Activated T-helper 2 cell treated with anti-CD3 and anti-CD28 coated beads, Interferon-gamma antibody, Interleukin-2, Interleukin-4, amounts not matched to agents 10 μg/mL and 5 μg/mL and 100 μg/mL, durations not matched to agents 14 hours and 24 hours and 36 hours (primary cell): ENCODE results near the gene EFHB. TPM values are rescaled to one million over a fixed set of nuclear protein-coding genes. Genes with fewer than 3 reads are reported as not detected.
"Not testable (repeated sequence)": the region's sequence is repeated elsewhere in the genome, so short reads cannot be mapped to it uniquely, and the experiment has no call there.

Source experiments
- DNase-seq: peaks from one replicate; pipeline ENCODE4 v3.0.0; 2021; ENCODE audit warnings: low spot score
- H3K27ac Mint-ChIP-seq: one replicate; pipeline ENCODE4 v1.8.0; 2021; ENCODE audit warnings: mixed read lengths
- H3K27me3 Mint-ChIP-seq: one replicate; pipeline ENCODE4 v1.8.0; 2021; ENCODE audit warnings: low read depth, mixed read lengths
- H3K36me3 Mint-ChIP-seq: one replicate; pipeline ENCODE4 v1.8.0; 2021; ENCODE audit warnings: low read depth, mixed read lengths
- H3K4me1 Mint-ChIP-seq: one replicate; pipeline ENCODE4 v1.8.0; 2021; ENCODE audit warnings: low read depth, mixed read lengths
- H3K4me3 Mint-ChIP-seq: one replicate; pipeline ENCODE4 v1.8.0; 2021; ENCODE audit warnings: low read depth, mild to moderate bottlenecking, moderate library complexity, mixed read lengths
- H3K9me3 Mint-ChIP-seq: one replicate; pipeline ENCODE4 v1.8.0; 2021; ENCODE audit warnings: mixed read lengths
- intact Hi-C: fragments of 100-400 bp; cut with micrococcal nuclease; formaldehyde crosslinking; loops from one replicate; pipeline ENCODE4 v1.15.1; 2023
- total RNA-seq: library from RNA; stranded (reverse); gene quantifications from 2 replicates; pipeline ENCODE4 v1.2.3, GENCODE V29; 2022

EFHB gene
- total RNA-seq, 1 donor from 2014 or later, result 0.94 TPM

DNA sequence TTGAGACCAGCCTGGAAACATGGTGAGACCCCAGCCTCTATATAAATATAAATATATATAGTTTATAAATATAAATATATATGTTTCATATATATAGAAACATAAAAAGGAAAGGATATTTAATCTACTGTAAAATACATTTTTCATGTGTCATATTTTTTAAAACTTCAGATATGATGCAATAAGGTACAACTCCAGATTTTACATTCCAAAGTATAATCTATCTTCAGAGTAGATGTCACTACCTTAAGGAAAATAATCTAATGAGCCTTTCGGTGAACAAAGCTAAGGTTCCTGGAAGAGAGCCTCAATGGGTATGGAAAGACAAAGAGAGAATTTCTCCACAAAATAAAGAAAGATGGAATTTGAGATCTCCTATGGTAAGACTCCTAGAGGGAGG is 16.9 kb downstream of the EFHB start:
- no peak overlapping the region for H3K4me3 Mint-ChIP-seq
- H3K27ac Mint-ChIP-seq, result no peak overlapping the region
- H3K9me3 Mint-ChIP-seq, result peaks cover 9% of the 10 kb centered on the region
- H3K27me3 Mint-ChIP-seq, result peaks cover 13% of the 10 kb centered on the region
- no peaks in the 10 kb centered on the region for H3K4me1 Mint-ChIP-seq
- H3K36me3 Mint-ChIP-seq, result no peaks in the 10 kb centered on the region
- DNase-seq, result no peak
- intact Hi-C loops, result no loop called here

DNA sequence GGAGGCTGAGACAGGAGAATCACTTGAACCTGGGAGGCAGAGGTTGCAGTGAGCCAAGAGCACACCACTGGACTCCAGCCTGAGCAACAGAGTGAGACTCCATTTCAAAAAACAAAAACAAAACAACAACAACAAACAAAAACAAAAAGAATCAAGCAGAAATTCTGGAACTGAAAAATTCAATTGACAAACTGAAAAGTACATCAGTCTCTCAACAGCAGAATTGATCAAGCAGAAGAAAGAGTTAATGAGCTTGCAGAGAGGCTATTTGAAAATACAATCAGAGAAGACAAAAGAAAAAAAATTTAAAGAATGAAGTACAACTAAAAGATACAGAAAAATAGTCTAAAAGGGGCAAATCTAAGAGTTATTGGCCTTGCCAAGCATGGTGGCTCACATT is 22.6 kb downstream of the EFHB start:
- DNase-seq, result no peak
- no peaks in the 10 kb centered on the region for H3K27me3 Mint-ChIP-seq

DNA sequence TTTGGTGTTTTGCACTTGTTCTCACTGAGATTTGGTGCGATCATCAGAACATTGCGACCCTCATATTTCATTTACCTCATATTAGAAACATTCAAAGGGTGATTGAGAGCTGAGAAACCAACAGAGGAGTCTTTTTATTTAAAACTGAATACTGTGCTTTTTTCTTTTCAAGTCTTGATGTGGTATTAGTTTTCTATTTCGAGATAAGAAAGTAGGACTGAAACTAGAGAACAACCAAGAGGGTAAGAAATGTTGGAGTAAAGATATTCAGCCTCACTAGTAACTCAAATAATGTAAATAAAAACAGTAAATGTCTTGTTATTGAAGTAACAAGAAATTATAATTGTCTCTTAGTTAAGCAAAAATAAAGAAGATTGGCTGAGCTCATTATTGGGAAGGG is 26.5 kb downstream of the EFHB start:
- H3K27me3 Mint-ChIP-seq, result no peaks in the 10 kb centered on the region
- intact Hi-C loops, result no loop called here
- peaks cover 19% of the 10 kb centered on the region for H3K9me3 Mint-ChIP-seq
- no peak for DNase-seq
- no peaks in the 10 kb centered on the region for H3K4me1 Mint-ChIP-seq
- no peaks in the 10 kb centered on the region for H3K36me3 Mint-ChIP-seq
- H3K4me3 Mint-ChIP-seq, result no peak overlapping the region
- no peak overlapping the region for H3K27ac Mint-ChIP-seq

More for the DNA sequence above, 22.6 kb downstream of the EFHB start:
- no peaks in the 10 kb centered on the region for H3K4me1 Mint-ChIP-seq
- H3K36me3 Mint-ChIP-seq, result no peaks in the 10 kb centered on the region
- H3K27ac Mint-ChIP-seq, result no peak overlapping the region
- H3K9me3 Mint-ChIP-seq, result peaks cover 28% of the 10 kb centered on the region
- intact Hi-C loops, result no loop called here
- H3K4me3 Mint-ChIP-seq, result no peak overlapping the region

DNA sequence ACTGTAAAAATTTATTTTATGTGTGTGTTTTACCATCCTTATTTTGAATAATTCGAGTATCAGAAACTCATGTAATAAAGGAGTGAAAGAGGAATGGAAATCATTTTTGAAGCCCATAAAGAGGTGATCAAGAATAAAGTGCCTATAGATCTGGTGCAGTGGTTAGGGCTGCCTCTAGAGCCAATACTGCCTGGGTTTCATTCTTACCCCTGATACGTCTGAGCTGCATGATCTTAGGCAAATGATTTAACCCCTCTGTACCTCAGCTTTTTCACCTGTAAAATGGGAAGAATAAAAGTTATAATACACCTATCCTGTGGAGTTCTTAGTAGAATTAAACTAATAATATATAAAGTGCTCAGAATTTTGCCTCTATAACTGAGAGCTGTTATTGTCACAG is 30.4 kb downstream of the EFHB start:
- Mint-ChIP-seq H3K27ac (no peak overlapping the region), H3K4me3 (no peak overlapping the region), H3K27me3 (peaks cover 2% of the 10 kb centered on the region), H3K4me1 (no peaks in the 10 kb centered on the region), H3K9me3 (no peaks in the 10 kb centered on the region), H3K36me3 (no peaks in the 10 kb centered on the region)
- intact Hi-C loops, result no loop called here
- DNase-seq, result no peak

DNA sequence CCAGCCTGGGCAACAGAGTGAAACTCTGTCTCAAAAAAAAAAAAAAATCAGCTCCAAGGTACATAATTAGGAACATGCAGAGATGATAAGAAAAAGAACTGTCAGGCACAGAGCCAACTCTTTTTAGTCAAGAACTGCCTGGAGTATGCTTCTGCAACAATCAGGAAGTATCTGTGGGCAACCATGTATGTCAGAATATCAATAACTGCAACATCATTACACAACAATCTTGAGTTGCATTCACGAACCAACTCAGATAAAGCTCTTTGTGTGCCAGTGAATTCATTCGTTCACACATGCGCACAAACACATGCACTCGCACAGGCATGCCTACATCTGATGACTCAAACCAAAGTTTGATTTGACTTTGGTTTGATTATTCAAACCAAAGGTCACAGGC is 32.1 kb downstream of the EFHB start:
- H3K27me3 Mint-ChIP-seq, result peaks cover 2% of the 10 kb centered on the region
- no peaks in the 10 kb centered on the region for H3K4me1 Mint-ChIP-seq
- no peak overlapping the region for H3K4me3 Mint-ChIP-seq
- no peaks in the 10 kb centered on the region for H3K36me3 Mint-ChIP-seq
- intact Hi-C loops, result no loop called here
- no peaks in the 10 kb centered on the region for H3K9me3 Mint-ChIP-seq
- no peak overlapping the region for H3K27ac Mint-ChIP-seq
- no peak for DNase-seq

DNA sequence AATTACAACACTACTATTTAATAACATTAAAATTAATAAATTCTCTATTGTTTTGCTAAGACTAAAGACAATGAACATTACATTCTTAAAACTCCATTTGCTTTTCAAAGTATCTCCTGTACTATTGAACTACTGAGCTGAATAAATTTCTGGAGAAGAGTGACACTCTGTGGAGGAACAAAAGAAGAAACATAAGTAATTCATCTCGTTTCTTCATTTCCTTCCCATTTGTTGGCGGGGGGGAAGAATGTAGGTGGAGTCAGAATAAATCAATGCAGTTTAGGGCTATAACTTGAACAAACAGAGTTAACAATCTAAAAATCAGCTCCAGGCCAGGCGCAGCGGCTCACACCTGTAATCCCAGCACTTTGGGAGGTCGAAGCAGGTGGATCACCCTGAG is 32.7 kb downstream of the EFHB start:
- DNase-seq, result no peak
- Mint-ChIP-seq H3K4me3 (no peak overlapping the region), H3K4me1 (no peaks in the 10 kb centered on the region), H3K36me3 (no peaks in the 10 kb centered on the region), H3K9me3 (no peaks in the 10 kb centered on the region), H3K27me3 (peaks cover 2% of the 10 kb centered on the region), H3K27ac (no peak overlapping the region)
- intact Hi-C loops, result no loop called here

DNA sequence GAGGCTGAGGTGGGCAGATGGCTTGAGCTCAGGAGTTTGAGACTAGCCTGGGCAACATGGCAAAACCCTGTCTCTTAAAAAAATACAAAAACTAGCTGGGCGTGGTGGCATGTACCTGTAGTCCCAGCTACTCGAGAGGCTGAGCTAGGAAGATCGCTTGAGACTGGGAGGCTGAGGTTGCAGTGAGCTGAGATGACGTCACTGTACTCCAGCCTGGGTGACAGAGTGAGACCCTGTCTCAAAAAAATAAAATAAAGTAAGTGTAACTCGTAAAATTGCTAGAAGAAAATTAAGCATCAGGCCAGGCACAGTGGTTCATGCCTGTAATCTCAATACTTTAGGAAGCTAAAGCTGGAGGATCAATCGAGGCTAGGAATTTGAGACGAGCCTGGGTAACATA is 34.2 kb downstream of the EFHB start:
- H3K27ac Mint-ChIP-seq, H3K4me1 Mint-ChIP-seq, H3K27me3 Mint-ChIP-seq, intact Hi-C loops, H3K9me3 Mint-ChIP-seq, H3K36me3 Mint-ChIP-seq, H3K4me3 Mint-ChIP-seq, DNase-seq: not testable (repeated sequence)

DNA sequence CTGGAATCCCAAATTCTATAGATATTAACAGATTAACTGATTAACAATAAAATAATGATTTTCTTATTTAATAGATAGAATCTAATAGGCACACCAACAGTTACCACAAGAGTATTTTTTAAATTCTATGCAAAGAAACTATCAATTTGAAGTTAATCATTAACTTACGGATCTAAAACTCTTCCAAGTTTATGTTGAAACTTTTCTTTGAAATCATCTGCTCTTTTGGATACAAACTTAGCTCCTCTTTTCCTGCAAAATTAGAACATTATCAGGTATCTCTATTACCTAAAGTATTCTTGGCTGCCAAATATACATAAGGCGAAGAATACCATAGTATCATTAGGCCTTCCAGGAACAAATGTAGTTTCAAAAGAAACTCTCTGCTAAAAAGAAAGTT is 34.8 kb downstream of the EFHB start:
- Mint-ChIP-seq H3K9me3 (no peaks in the 10 kb centered on the region), H3K36me3 (no peaks in the 10 kb centered on the region), H3K4me1 (no peaks in the 10 kb centered on the region), H3K27me3 (peaks cover 2% of the 10 kb centered on the region), H3K4me3 (no peak overlapping the region), H3K27ac (no peak overlapping the region)
- no peak for DNase-seq
- intact Hi-C loops, result no loop called here

DNA sequence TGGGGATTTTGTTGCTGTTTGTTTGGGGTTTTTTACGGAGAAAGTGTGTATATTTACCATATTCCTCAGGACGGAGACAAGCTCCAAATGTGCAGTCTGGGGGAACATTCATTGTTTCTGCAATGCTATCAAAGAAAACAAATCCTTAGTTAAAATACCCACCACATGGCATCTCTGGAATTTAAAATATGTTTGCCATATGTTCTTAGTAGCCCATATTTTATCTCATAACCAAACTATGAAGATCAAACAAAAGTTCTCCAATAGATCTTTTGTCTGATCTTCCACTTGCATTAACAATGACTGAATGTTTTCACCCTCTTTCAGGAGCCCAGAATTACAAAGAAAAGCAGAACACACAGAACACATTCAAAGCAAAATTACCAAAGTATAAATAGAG is 35.3 kb downstream of the EFHB start:
- DNase-seq, result no peak
- Mint-ChIP-seq H3K27ac (no peak overlapping the region), H3K4me3 (no peak overlapping the region), H3K9me3 (no peaks in the 10 kb centered on the region), H3K4me1 (no peaks in the 10 kb centered on the region), H3K36me3 (no peaks in the 10 kb centered on the region), H3K27me3 (peaks cover 2% of the 10 kb centered on the region)
- intact Hi-C loops, result no loop called here

DNA sequence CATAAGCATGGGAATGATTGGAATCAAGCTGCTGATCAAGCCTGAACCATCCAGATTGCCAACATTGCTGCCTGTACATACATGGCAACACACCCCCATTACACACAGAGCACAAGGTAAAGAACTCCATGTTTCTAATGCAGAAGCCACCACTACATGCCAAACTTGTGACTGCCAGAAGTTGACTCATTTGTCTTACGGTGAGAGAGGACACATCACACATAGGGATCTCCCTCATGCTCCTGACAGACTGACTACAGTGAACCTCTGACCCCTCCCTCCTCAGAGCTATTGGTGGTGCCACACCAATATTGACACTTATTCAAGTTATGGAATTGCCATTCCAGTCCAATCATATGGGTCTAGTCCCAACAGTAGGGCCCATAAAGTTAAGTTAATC is 42.3 kb downstream of the EFHB start:
- Mint-ChIP-seq H3K4me1 (no peaks in the 10 kb centered on the region), H3K27ac (no peak overlapping the region), H3K27me3 (no peaks in the 10 kb centered on the region), H3K9me3 (no peaks in the 10 kb centered on the region), H3K36me3 (no peaks in the 10 kb centered on the region), H3K4me3 (no peak overlapping the region)
- intact Hi-C loops, result no loop called here
- no peak for DNase-seq

DNA sequence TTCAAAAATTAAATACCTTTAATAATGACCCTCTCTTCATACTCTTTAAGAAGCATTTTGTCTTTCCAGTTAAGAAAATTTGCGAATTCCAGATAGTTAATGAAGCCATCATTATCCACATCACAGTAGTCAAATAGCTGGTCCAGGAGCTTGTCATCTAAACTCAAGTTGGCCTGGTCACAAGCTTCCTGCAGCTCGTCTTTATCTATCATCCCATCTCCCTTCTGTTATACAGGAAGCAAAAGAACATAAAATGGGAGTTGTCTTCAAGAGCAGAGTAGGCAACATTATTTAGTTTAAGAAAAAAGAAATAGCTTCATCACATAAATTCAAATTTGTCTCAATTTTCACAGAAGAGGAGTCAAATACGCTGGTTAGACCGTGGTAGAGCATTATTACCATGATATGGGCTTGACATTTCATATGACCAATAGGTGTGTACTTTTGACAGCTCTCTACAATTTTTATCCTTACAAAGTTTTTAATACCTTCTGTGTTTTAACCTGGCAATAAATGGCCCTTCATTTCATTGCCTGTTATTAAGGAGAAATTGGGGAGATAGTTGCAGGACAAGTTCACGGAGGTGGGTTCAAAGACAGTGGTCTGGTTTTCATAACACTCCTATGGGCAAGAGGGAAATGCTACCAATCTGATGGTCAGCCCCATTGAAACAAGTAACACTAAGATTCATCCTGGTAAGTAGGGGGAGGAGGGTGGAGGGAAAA is 45.4 kb downstream of the EFHB start:
- DNase-seq, result no peak
- H3K4me1 Mint-ChIP-seq, result no peaks in the 10 kb centered on the region
- H3K36me3 Mint-ChIP-seq, result no peaks in the 10 kb centered on the region
- H3K4me3 Mint-ChIP-seq, result no peak overlapping the region
- H3K27ac Mint-ChIP-seq, result no peak overlapping the region
- no peaks in the 10 kb centered on the region for H3K9me3 Mint-ChIP-seq
- H3K27me3 Mint-ChIP-seq, result peaks cover 3% of the 10 kb centered on the region
- intact Hi-C loops, result loop anchor here (5.0 to 10.0 kb wide), 2 partner anchors 44 to 86 kb away; partner anchors contain the start of gene EFHB

DNA sequence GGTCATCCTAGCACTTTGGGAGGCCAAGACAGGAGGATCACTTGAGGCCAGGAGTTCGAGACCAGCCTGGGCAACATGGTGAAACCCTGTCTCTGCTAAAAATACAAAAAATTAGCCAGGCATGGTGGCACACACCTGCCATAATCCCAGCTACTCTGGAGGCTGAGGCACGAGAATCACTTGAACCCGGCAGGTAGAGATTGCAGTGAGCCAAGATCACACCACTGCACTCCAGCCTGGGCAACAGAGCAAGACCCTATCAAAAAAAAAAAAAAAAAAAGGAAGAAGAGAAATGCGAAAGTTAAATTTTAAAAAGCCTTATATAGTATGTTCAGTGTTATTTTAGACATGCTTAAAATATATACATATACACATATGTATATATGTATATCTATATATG is 46.9 kb downstream of the EFHB start:
- intact Hi-C loops, result loop anchor here (5.0 to 10.0 kb wide), 2 partner anchors 45 to 88 kb away; partner anchors contain the start of gene EFHB
- H3K4me3 Mint-ChIP-seq, DNase-seq, H3K27me3 Mint-ChIP-seq, H3K27ac Mint-ChIP-seq, H3K9me3 Mint-ChIP-seq, H3K36me3 Mint-ChIP-seq, H3K4me1 Mint-ChIP-seq: not testable (repeated sequence)

DNA sequence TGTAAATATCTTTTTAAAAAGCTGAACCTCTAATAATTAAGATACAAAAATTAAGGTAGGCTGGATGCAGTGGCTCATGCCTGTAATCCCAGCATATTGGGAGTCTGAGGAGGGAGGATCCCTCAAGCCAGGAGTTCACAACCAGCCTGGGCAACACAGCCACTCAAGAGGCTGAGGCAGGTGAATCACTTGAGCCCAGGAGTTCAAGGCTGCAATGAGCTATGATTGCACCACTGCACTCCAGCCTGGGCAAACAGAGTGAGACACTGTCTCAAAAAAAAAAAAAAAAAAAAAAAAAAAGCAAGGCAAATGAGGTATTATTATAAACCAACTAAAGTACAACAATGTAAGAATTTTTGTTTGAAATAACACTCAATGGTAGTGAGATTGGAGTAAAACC is 47.6 kb downstream of the EFHB start:
- Mint-ChIP-seq H3K9me3 (no peaks in the 10 kb centered on the region), H3K36me3 (no peaks in the 10 kb centered on the region), H3K4me3 (no peak overlapping the region), H3K27ac (no peak overlapping the region), H3K27me3 (peaks cover 7% of the 10 kb centered on the region), H3K4me1 (no peaks in the 10 kb centered on the region)
- intact Hi-C loops, result loop anchor here (5.0 to 10.0 kb wide), 2 partner anchors 46 to 88 kb away; partner anchors contain the start of gene EFHB
- DNase-seq, result no peak
